Choroid plexus epithelial cell (primary cell): ENCODE results near the gene CABP1.
"Not testable (repeated sequence)": the region's sequence is repeated elsewhere in the genome, so short reads cannot be mapped to it uniquely, and the experiment has no call there.

ENCODE experiments used
- DNase-seq: peaks from one replicate; pipeline ENCODE4 v3.0.0-alpha.2; 2010; ENCODE audit warnings: low read depth
- H3K4me3 ChIP-seq: 2 replicates; pipeline ENCODE4 v1.5.1; 2011; ENCODE audit warnings: low read depth, mild to moderate bottlenecking, control low read depth, low read length, moderate library complexity
- TF ChIP-seq, protein P1 (sequence below): conservative IDR thresholded peaks from 2 replicates; pipeline ENCODE4 v1.5.1; 2011; ENCODE audit warnings: low read depth, mild to moderate bottlenecking, control low read depth, inconsistent platforms, low read length, moderate library complexity

CABP1 gene

DNA sequence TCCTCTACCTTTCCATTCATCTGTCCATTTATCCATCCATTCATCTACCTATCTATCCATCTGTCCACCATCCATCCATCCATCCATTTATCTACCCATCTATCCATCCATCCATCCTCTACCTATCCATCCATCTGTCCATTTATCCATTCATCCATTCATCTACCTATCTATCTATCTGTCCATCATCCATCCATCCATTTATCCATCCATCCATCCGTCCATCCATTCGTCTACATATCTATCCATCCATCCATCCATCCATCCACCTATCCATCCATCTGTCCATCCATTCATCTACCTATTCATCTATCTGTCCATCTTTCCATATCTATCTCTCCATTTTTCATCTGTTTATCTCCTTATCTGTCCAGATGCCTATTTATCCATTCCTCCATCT is 21.0 kb downstream of the CABP1 start:
- TF ChIP-seq, protein P1, sequence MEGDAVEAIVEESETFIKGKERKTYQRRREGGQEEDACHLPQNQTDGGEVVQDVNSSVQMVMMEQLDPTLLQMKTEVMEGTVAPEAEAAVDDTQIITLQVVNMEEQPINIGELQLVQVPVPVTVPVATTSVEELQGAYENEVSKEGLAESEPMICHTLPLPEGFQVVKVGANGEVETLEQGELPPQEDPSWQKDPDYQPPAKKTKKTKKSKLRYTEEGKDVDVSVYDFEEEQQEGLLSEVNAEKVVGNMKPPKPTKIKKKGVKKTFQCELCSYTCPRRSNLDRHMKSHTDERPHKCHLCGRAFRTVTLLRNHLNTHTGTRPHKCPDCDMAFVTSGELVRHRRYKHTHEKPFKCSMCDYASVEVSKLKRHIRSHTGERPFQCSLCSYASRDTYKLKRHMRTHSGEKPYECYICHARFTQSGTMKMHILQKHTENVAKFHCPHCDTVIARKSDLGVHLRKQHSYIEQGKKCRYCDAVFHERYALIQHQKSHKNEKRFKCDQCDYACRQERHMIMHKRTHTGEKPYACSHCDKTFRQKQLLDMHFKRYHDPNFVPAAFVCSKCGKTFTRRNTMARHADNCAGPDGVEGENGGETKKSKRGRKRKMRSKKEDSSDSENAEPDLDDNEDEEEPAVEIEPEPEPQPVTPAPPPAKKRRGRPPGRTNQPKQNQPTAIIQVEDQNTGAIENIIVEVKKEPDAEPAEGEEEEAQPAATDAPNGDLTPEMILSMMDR: no peak
- DNase-seq: no peak
- no peak overlapping the region for H3K4me3 ChIP-seq

DNA sequence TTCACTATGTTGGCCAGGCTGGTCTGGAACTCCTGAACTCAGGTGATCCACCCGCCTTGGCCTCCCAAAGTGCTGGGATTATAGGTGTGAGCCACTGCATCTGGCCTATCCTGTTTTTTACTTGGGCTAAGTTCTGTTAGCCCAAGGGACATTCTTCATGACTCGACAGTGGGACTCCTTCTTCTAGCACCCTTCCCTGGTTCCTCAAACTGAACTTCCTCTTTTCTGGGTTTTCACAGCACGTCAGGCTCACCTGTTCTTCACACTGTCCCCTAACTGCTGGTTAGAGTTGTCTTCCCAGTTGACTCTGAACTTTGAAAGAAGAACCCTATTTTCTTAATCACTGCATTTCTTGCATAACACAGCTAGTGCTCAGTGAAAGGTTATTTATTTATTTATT is 22.5 kb downstream of the CABP1 start:
- TF ChIP-seq, protein P1: no peak
- no peak for DNase-seq
- no peak overlapping the region for H3K4me3 ChIP-seq

GRCh38 chr12:120663741-120664140 is 23.3 kb downstream of the CABP1 start:
- TF ChIP-seq, protein P1: no peak
- DNase-seq: peak; percentile 21
- no peak overlapping the region for H3K4me3 ChIP-seq

GRCh38 chr12:120666571-120667390 is 26.4 kb downstream of the CABP1 start:
- DNase-seq: no peak
- TF ChIP-seq, protein P1: no peak
- no peak overlapping the region for H3K4me3 ChIP-seq

GRCh38 chr12:120668091-120668867 is 27.9 kb downstream of the CABP1 start:
- no peak for DNase-seq
- no peak overlapping the region for H3K4me3 ChIP-seq
- TF ChIP-seq, protein P1: no peak

GRCh38 chr12:120668868-120669840 is 28.7 kb downstream of the CABP1 start:
- no peak overlapping the region for H3K4me3 ChIP-seq
- TF ChIP-seq, protein P1: no peak
- peak; percentile 46 for DNase-seq

- not testable (repeated sequence) for DNase-seq, H3K4me3 ChIP-seq
These were observed 29.8 kb downstream of the CABP1 start for GRCh38 chr12:120670237-120670636.
